ENCODE data around the gene TLCD3B.
"Not testable (repeated sequence)": the region's sequence is repeated elsewhere in the genome, so short reads cannot be mapped to it uniquely, and the experiment has no call there.

Gene TLCD3B

DNA sequence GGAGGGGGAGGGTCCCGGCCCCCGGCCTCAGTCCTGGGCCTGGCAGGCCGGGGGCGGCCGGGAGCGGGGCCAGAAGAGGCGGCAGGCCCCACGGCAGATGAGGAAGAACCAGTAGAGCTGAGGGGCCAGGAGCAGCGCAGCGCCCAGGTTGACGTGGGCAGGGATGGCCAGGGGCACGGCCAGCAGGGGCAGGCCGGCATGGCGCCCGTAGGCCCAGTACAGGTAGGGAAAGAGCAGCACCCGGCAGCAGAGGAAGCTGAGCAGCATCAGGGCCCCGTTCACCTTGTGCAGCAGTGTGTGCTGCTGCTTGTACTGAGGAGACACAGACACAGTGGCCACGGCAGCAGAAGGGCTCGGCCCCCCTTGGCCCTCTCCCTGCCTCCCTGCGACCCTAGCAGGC, 5.9 kb downstream of the TLCD3B start:
- FAIRE-seq, result no peak

DNA sequence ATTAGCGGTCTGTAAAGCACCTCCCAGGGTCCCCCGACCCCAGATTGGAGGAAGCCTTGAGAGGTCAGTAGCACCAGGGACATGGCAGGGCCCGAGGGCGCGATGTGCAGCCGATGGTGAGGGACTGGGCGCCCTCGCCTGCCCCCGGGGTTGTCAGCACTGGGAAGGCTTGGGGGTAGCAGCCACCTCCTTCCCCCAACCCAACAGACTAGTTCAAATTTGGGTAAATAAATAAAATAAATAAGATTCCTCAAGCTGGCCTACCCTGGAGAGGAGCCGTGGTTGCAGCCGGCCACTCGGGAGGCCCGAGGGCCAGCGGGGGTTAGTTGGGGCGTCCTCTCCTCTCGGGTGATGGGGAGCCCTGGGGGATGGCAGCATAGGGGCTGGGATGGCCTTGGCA, 6.6 kb downstream of the TLCD3B start:
- FAIRE-seq, result no peak

GRCh38 chr16:30023586-30023985, 7.5 kb downstream of the TLCD3B start:
- FAIRE-seq, result no peak

GRCh38 chr16:30022887-30023286, 8.2 kb downstream of the TLCD3B start, which contains the start of gene C16orf92:
Gene C16orf92 (plus strand): TSS chr16:30023198. CDS start chr16:30023341, 143 bp downstream.
- FAIRE-seq, result no peak

GRCh38 chr16:30018731-30019158, 12.3 kb downstream of the TLCD3B start:
- FAIRE-seq, result no peak

- FAIRE-seq, result not testable (repeated sequence)
Measured at GRCh38 chr16:30017937-30018336, 13.1 kb downstream of the TLCD3B start.

GRCh38 chr16:30017277-30017656, 13.8 kb downstream of the TLCD3B start:
- no peak for FAIRE-seq

DNA sequence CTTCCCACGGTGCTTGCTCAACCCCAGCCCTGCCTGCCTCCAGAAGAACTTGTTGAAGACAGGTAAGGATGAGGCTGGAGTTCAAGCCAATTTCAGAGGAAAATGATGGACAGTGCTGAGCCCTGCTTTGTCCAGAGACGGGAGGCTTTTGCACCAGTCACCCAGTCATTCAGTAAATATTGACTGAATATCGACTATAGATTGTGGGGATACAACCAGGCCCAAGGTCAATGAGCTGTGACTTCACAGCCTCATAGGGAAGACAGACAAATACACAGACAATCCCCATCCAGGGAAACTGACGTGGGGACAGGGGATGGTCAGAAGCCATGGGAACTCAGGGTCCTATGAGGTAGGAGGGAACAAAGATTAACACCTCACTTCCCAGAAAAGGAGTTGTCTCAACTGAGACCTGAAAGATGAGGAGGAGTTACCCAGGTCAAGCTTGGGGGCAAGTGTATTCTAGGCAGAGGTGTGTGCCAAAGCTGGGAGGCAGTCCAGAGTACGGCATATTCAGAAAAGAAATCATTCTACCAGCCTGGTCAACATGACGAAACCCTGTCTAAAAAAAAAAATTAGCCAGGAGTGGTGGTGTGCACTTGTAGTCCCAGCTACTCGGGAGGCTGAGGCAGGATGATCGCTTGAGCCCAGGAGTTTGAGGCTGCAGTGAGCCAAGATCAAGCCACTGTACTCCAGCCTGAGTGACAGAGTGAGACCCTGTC, 14.4 kb downstream of the TLCD3B start:
- FAIRE-seq, result no peak

DNA sequence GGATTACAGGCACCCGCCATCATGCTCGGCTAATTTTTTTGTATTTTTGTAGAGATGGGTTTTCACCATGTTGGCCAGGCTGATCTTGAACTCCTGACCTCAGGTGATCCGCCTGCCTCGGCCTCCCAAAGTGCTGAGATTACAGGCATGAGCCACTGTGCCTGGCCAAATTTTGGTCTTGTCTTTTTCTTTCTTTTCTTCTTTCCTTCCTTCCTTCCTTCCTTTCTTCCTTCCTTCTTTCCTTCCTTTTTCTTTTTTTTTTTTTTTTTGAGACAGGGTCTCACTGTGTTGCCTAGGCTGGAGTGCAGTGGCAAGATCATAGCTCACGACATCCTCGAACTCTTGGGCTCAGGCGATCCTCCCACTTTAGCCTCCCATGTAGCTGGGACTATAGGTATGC, 15.6 kb downstream of the TLCD3B start:
- not testable (repeated sequence) for FAIRE-seq

DNA sequence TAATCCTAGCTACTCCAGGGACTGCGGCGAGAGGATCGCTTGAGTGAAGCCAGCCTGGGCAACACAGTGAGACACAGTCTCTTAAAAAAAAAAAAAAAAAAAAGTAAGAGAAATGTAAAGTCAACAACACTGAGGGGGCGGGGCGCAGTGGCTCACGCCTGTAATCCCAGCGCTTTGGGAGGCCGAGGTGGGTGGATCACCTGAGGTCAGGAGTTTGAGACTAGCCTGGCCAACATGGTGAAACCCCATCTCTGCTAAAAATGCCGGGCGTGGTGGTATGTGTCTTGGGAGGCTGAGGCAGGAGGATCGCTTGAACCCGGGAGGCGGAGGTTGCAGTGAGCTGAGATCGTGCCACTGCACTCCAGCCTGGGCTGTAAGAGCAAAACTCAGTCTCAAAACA, 18.5 kb downstream of the TLCD3B start:
- not testable (repeated sequence) for FAIRE-seq

- no peak for FAIRE-seq
Measured at GRCh38 chr16:30011714-30012504, 19.2 kb downstream of the TLCD3B start.

DNA sequence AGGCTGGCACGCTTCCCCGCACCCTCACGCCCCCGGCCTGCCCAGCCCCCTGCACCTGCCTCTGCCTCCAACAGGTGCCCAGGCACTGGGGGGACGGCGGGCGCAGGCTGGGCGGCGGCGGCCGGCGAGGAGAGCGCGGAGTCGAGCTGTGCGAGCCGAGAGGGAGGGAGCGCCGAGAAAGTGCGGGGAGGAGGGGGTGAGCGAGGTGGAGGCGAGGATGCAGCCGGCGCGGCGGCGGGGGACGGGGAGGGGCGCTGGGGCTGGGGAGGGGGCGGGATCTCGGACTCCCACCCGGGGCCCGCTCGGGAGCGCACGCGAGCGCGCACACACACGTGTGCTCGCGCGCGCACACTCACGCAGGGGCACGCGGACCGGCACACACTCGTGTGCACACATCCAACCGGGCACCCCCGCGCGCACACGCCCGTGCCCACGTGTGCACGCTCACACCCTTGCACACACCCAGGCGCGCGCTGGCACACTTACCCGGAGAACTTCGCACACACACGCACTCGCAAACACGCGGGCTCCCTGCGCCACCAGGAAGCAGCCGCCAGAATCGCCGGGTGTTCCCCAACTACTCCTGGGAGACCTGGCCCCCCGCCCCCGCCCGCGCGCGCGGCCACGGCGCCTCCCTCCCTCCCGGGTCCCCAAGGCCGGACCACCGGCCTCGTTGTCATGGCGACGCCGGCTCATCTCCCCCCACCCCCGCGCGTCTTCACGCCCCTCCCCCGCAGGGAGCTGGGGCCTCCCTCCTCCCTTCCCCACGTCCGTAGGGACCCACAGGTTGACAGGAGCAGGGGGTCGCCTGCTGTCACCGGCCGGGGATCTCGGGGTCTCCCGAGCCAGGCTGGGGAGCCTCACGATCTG, 20.0 kb downstream of the TLCD3B start, which contains the start of gene DOC2A:
TSS of gene DOC2A (minus strand) at position 184 of the 870 bp plus-strand sequence. CDS start 805 bp downstream, outside the sequence.
- FAIRE-seq, result no peak

DNA sequence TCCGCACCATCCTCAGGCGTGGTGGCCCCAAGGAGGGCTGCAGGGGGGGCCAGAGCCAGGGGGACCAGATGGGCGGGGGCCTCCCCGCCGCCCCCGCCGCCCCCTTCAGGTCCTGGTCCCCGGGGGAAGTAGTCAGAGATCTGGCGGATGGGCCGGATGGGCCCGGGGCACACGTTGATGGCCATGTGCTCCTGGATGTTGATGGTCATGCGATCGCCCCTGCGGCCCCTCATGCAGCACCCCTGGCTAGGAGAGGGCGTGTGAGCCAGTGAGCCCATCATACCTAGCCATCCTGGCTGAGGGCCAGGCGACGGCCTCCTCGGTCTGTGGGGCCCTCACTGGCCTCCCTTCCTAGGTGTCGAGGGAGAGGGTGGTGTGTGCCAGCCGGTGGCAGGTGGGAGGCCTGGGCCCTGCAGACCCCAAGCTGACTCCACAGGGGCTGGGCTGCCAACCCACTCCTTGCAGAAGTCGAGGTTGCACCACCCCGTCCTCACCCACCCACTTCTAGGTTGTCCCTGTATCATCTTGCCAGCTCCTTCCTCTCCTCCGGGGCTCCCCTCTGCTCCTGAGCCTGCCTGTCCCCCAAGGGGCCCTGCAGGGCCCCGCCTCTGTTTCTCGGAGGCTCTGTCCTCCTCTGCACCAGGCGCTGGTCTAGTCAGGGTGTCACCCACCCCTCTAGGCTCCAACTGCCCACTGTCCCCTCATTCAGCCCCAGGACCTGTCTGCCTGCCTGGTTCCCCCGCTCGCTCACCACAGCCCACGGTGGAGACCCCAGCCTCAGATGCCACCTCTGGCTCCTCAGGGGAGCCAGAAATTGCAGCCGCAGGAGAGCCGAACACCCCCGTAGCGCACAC, 20.9 kb downstream of the TLCD3B start:
- no peak for FAIRE-seq

DNA sequence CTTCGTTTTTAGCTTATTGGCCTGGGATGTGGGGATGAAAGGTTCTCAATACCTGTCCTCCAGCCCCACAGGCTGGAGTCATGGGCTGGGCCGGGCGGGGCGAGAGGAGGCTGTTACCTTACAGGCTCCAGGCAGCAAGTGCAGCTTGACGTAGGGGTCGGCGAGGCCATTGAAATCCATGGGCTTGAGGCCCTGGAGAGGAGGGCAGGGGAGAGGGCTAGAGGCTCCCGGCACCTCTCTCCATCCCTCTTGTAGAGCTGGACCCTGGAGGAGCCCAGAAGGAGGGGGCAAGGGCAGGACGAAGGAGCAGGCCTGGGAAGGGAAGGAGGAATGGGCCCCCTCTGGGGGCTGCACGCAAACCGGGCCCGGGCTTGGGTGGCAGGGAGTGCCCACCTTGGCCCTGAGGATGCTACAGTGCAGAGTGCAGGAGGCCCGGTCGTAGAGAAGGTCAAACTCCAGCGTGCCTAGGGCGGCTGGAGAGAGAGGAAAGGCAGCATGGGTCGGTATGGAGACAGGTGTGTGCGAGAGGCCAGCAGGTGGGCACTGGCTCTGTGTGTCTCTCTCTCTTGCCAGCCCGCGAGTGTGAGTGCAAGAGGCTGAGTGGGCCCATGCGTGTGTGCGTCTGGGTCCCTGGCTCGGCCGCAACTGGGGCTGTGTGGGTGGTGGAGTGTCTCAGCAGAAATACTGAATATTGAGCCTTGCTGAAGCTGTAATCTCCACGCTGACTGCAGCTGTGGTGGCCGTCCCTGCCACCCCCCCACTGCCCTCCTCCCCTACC, 21.8 kb downstream of the TLCD3B start:
- FAIRE-seq, result no peak

GRCh38 chr16:30007378-30007895, 23.6 kb downstream of the TLCD3B start:
- FAIRE-seq, result no peak

GRCh38 chr16:30006659-30007377, 24.3 kb downstream of the TLCD3B start:
- no peak for FAIRE-seq

- FAIRE-seq, result no peak
Measured at GRCh38 chr16:30006095-30006473, 25.0 kb downstream of the TLCD3B start.

DNA sequence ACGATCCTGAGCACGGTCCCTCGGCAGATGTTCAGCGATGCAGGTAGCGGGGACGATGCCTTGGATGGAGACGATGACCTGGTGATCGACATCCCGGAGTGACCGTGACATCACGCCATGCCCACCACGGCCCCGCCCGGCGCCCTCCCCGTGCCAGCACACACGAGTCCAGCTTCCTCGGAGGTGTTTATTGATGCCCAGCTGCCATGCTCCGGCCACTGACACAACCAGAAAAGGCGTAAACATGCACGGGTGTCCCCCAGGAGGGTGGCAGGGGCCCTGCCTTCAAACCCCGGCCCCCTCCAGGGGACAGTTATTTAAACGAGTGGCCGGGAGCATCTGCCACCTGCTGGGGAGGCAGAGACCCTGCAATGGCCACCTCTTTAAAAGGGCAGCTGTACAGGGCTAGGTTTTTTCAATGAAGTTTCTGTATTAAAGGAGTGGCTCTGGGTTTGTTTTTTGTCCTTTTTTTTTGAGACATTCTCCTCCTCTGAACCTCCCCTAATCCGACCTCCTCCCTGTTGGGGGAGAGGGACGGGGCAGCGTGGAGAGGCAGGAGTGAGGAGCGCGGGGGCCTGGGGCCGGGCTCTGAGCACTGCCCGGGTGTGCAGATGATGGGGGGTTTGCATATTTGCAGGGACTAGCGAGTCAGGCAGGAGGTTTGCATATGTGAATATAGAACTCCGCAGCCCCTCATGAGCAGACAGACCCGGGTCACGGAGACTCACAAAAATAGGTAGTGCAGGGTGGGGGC, 25.6 kb downstream of the TLCD3B start:
- no peak for FAIRE-seq

GRCh38 chr16:30004811-30005242, 26.2 kb downstream of the TLCD3B start:
- no peak for FAIRE-seq

DNA sequence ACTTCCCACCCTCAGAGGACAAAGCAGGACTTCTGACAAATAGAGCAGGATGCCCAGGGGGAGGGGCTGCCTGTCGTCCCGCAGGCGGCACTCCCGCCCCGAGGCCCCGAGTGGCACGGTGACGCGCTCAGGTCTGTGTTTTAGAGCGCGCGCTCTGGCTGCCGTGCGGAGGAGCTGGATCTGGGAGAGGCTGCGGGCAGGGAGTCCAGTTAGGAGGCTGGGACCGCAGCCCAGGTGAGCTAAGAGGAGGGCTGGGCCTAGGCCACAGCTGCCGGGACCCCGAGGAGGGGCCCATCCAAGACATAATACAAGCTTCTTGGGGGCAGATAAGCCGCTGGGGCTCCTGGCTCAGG, 26.7 kb downstream of the TLCD3B start:
- no peak for FAIRE-seq
